CD14-positive monocyte (primary cell): ENCODE data around the gene PCDHB13. TPM values are rescaled to one million over a fixed set of nuclear protein-coding genes. Genes with fewer than 3 reads are reported as not detected.
A peak's percentile ranks its signal among the peaks of the same experiment; 100 is the strongest.

ENCODE experiments used
- DNase-seq, 3 donors: peaks; one replicate each; pipeline ENCODE4 v3.0.0-alpha.2; 2011 to 2022
- H2AFZ ChIP-seq: 2 replicates; pipeline ENCODE4 v1.6.0; 2012; ENCODE audit warnings: mild to moderate bottlenecking, low read depth, low read length, inconsistent platforms; ENCODE audit not compliant: insufficient read depth, poor library complexity, severe bottlenecking
- H3K27ac ChIP-seq, 2 donors: 1 replicate in 1 of 2; 2 replicates in 1 of 2; pipeline ENCODE4 v1.5.1; 2012 to 2013; ENCODE audit warnings: low read length in 2 of 2, control low read depth in 1 of 2, inconsistent platforms in 1 of 2, low read depth in 1 of 2, mild to moderate bottlenecking in 1 of 2
- H3K27me3 ChIP-seq, 2 donors: one replicate each; pipeline versions ENCODE4 v1.6.0 to v1.6.1; 2011 to 2013; ENCODE audit warnings: low read length in 2 of 2; ENCODE audit not compliant: control insufficient read depth in 2 of 2, insufficient read depth in 2 of 2
- H3K36me3 ChIP-seq, 2 donors: replicated peaks in 1 of 2; 1 replicate in 1 of 2; 2 replicates in 1 of 2; pipeline versions ENCODE4 v1.5.1 to v1.6.1; 2012 to 2013; ENCODE audit warnings: low read length in 2 of 2, control low read depth in 1 of 2, inconsistent platforms in 1 of 2, mild to moderate bottlenecking in 1 of 2; ENCODE audit not compliant: insufficient read depth in 2 of 2, control insufficient read depth in 1 of 2
- H3K4me1 ChIP-seq, 2 donors: 1 replicate in 1 of 2; 2 replicates in 1 of 2; pipeline versions ENCODE4 v1.5.1 to v1.6.1; 2012 to 2013; ENCODE audit warnings: low read length in 2 of 2, control low read depth in 1 of 2, inconsistent platforms in 1 of 2, mild to moderate bottlenecking in 1 of 2, moderate library complexity in 1 of 2; ENCODE audit not compliant: insufficient read depth in 2 of 2, control insufficient read depth in 1 of 2
- H3K4me2 ChIP-seq: replicated peaks from 2 replicates; pipeline ENCODE3; 2012; ENCODE audit warnings: low read length, moderate library complexity, mild to moderate bottlenecking; ENCODE audit not compliant: poor library complexity, severe bottlenecking; ENCODE audit errors: extremely low read depth
- H3K4me3 ChIP-seq, 3 experiments: fragments of 200-600 bp in 1 of 3; sonication (generic) in 1 of 3; replicated peaks in 1 of 3; 1 replicate in 2 of 3; 2 replicates in 1 of 3; pipeline ENCODE4 v1.5.1; 2011 to 2013; ENCODE audit warnings: low read length in 3 of 3, mild to moderate bottlenecking in 3 of 3, control low read depth in 2 of 3, low read depth in 2 of 3, inconsistent platforms in 1 of 3, moderate library complexity in 1 of 3
- H3K79me2 ChIP-seq: 2 replicates; pipeline ENCODE4 v1.6.0; 2012; ENCODE audit warnings: mild to moderate bottlenecking, control low read depth, inconsistent platforms, low read length, moderate library complexity; ENCODE audit not compliant: insufficient read depth
- H3K9ac ChIP-seq: 2 replicates; pipeline ENCODE4 v1.6.0; 2017; ENCODE audit warnings: low read length, mild to moderate bottlenecking; ENCODE audit not compliant: insufficient read depth, poor library complexity, severe bottlenecking
- H3K9me3 ChIP-seq, 2 donors: replicated peaks in 1 of 2; 1 replicate in 1 of 2; 2 replicates in 1 of 2; pipeline versions ENCODE4 v1.5.1 to v1.6.1; 2012 to 2013; ENCODE audit warnings: low read length in 2 of 2, control low read depth in 1 of 2; ENCODE audit not compliant: control insufficient read depth in 1 of 2, insufficient read depth in 1 of 2
- H4K20me1 ChIP-seq: 2 replicates; pipeline ENCODE4 v1.6.0; 2012; ENCODE audit warnings: mild to moderate bottlenecking, low read length, control low read depth, moderate library complexity; ENCODE audit not compliant: insufficient read depth
- H3K27ac Mint-ChIP-seq, 7 donors: one replicate each; pipeline ENCODE4 v1.8.0; 2020; ENCODE audit warnings: mild to moderate bottlenecking in 7 of 7, mixed read lengths in 7 of 7, moderate library complexity in 6 of 7, inconsistent platforms in 2 of 7
- H3K27me3 Mint-ChIP-seq, 3 donors: one replicate each; pipeline ENCODE4 v1.8.0; 2021 to 2022; ENCODE audit warnings: low read depth in 3 of 3, mild to moderate bottlenecking in 3 of 3, mixed read lengths in 3 of 3, moderate library complexity in 3 of 3, inconsistent platforms in 1 of 3
- H3K36me3 Mint-ChIP-seq, 2 donors: one replicate each; pipeline ENCODE4 v1.8.0; 2020; ENCODE audit warnings: mixed read lengths in 2 of 2, inconsistent platforms in 1 of 2, mild to moderate bottlenecking in 1 of 2
- H3K4me1 Mint-ChIP-seq: one replicate; pipeline ENCODE4 v1.8.0; 2020; ENCODE audit warnings: mild to moderate bottlenecking, mixed read lengths
- H3K4me3 Mint-ChIP-seq, 2 donors: one replicate each; pipeline ENCODE4 v1.8.0; 2020; ENCODE audit warnings: mild to moderate bottlenecking in 2 of 2, mixed read lengths in 2 of 2, moderate library complexity in 1 of 2
- H3K9me3 Mint-ChIP-seq, 7 donors: one replicate each; pipeline ENCODE4 v1.8.0; 2020 to 2022; ENCODE audit warnings: mixed read lengths in 7 of 7, mild to moderate bottlenecking in 6 of 7, moderate library complexity in 6 of 7, inconsistent platforms in 2 of 7
- WGBS: methylation state at CpG from one replicate; pipeline ENCODE4 v1.1.5; 2013; ENCODE audit warnings: missing lambda C conversion rate; ENCODE audit not compliant: insufficient coverage; 5-methylcytosine and 5-hydroxymethylcytosine counted together
- intact Hi-C, 2 donors: fragments of 100-400 bp; cut with micrococcal nuclease; formaldehyde crosslinking; loops; one replicate each; pipeline versions ENCODE4 v1.15.0 to v1.15.1; 2023
- polyA plus RNA-seq, 3 donors: library from polyadenylated mRNA; depleted of rRNA in 1 of 3; unstranded in 2 of 3; stranded (reverse) in 1 of 3; fragments of 300-500 nt in 2 of 3; fragments of >200 nt in 1 of 3; fragmentation: Illumina TruSeq in 2 of 3; gene quantifications; 1 replicate in 2 of 3; 2 replicates in 1 of 3; pipeline ENCODE4 v1.2.3, GENCODE V29; 2012 to 2021
- TF ChIP-seq, protein P1 (sequence below): fragments of 200-600 bp; IDR thresholded peaks from one replicate; pipeline ENCODE4 v1.8.0; 2022; ENCODE audit warnings: antibody characterized with exemption, mild to moderate bottlenecking

The PCDHB13 gene
- polyA plus RNA-seq, 3 donors = not detected

DNA sequence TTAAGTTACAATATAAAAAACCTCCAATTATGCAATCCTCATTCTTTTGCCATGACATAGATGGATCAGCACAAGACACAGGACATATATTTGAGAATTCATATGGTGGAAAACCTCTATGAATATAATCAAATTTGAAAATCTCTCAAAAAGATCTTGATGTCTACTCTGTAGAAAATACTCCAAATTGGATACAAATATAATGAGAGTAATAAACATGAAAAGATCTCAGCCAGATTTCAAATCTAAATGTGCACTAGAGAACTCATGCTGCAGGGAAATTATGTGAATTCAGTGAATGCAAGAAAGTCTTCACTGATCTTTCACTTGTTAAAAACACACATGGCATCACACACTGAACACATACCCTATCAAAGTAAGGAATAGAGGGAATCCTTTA lies 45.2 kb downstream of the PCDHB13 start:
- H3K4me3 Mint-ChIP-seq = no peak overlapping the region
- Histone ChIP-seq H4K20me1 (no peaks in the 10 kb centered on the region), H3K9ac (no peak overlapping the region), H3K79me2 (no peaks in the 10 kb centered on the region), H2AFZ (no peak overlapping the region), H3K36me3 (no peaks in the 10 kb centered on the region), H3K27me3 (no peaks in the 10 kb centered on the region), H3K4me2 (no peak overlapping the region), H3K9me3 (peaks cover 44 to 96% of the 10 kb centered on the region in 2 donors), H3K4me3 (no peak overlapping the region), H3K4me1 (no peaks in the 10 kb centered on the region), H3K27ac (no peak overlapping the region)
- intact Hi-C loops = no loop called here
- no peak for DNase-seq
- H3K9me3 Mint-ChIP-seq = peaks cover 16 to 92% (median 80%) of the 10 kb centered on the region in 7 donors
- TF ChIP-seq, protein P1, sequence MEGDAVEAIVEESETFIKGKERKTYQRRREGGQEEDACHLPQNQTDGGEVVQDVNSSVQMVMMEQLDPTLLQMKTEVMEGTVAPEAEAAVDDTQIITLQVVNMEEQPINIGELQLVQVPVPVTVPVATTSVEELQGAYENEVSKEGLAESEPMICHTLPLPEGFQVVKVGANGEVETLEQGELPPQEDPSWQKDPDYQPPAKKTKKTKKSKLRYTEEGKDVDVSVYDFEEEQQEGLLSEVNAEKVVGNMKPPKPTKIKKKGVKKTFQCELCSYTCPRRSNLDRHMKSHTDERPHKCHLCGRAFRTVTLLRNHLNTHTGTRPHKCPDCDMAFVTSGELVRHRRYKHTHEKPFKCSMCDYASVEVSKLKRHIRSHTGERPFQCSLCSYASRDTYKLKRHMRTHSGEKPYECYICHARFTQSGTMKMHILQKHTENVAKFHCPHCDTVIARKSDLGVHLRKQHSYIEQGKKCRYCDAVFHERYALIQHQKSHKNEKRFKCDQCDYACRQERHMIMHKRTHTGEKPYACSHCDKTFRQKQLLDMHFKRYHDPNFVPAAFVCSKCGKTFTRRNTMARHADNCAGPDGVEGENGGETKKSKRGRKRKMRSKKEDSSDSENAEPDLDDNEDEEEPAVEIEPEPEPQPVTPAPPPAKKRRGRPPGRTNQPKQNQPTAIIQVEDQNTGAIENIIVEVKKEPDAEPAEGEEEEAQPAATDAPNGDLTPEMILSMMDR = no peak
- H3K27ac Mint-ChIP-seq = no peak overlapping the region
- H3K4me1 Mint-ChIP-seq = no peaks in the 10 kb centered on the region
- H3K27me3 Mint-ChIP-seq = peaks cover 0 to 4% (median 0%) of the 10 kb centered on the region in 3 donors
- no peaks in the 10 kb centered on the region for H3K36me3 Mint-ChIP-seq

DNA sequence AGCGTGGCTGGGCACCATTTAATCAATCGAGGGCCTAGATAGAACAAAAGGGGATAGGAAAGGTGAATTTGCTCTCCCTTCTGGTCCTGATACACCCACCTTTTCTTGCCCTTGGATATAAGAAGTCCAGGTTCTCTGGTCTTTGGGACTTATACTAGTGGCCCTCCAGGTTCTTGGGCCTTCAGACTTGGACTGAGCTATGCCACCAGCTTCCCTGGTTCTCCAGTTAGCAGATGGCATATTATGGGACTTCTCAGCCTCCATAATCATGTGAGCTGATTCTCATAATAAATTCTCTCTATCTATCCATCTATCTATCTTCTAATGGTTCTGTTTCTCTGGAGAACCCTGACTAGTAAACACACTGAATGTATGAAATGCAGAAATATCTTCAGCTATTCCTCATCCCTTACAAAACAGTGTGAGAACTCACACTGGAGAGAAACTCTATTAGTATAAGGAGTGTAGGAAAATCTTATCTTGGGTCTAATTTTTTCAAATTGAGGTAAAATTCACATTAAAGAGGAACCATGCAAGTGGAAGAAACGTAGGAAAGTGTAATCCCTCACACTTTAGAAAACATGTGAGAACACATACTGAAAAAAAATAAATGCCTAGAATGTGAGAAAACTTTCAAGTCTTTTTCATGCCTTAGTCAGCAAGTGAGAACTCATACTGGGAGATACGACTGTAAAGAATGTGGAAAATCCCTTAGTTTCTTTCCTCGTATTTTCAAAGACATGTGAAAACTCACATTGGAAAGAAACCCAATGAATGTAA lies 46.9 kb downstream of the PCDHB13 start:
- H3K36me3 Mint-ChIP-seq = no peaks in the 10 kb centered on the region
- no peak overlapping the region for H3K27ac Mint-ChIP-seq
- peaks cover 47 to 96% of the 10 kb centered on the region in 2 donors for H3K9me3 ChIP-seq

More for the DNA sequence above, 46.9 kb downstream of the PCDHB13 start:
- DNase-seq = no peak
- no peak overlapping the region for H3K4me3 Mint-ChIP-seq
- H3K27ac ChIP-seq = no peak overlapping the region
- H3K4me1 Mint-ChIP-seq = no peaks in the 10 kb centered on the region
- intact Hi-C loops = no loop called here
- H3K27me3 Mint-ChIP-seq = peaks cover 0 to 4% (median 0%) of the 10 kb centered on the region in 3 donors
- peak overlapping the region in 1 of 3 experiments; percentile 16 for H3K4me3 ChIP-seq
- no peaks in the 10 kb centered on the region for H4K20me1 ChIP-seq
- no peaks in the 10 kb centered on the region for H3K36me3 ChIP-seq
- 60% methylated on average over 1 of the region's 5 CpGs for WGBS
- no peaks in the 10 kb centered on the region for H3K4me1 ChIP-seq
- H3K9ac ChIP-seq = no peak overlapping the region
- H3K79me2 ChIP-seq = no peaks in the 10 kb centered on the region
- H2AFZ ChIP-seq = no peak overlapping the region
- no peak overlapping the region for H3K4me2 ChIP-seq
- TF ChIP-seq, protein P1 = no peak
- H3K9me3 Mint-ChIP-seq = peaks cover 17 to 91% (median 85%) of the 10 kb centered on the region in 7 donors
- no peaks in the 10 kb centered on the region for H3K27me3 ChIP-seq
